HG03045 (cell line): ENCODE measurements around the gene ZNF439.
"Not testable (repeated sequence)": the region's sequence is repeated elsewhere in the genome, so short reads cannot be mapped to it uniquely, and the experiment has no call there.

ENCODE experiments used
- ATAC-seq: cut with Tn5 transposase; IDR thresholded peaks from one replicate; pipeline ENCODE4 v1.9.1; 2021; ENCODE audit warnings: mild to moderate bottlenecking, moderate library complexity; ENCODE audit not compliant: unreplicated experiment

ZNF439 gene

DNA sequence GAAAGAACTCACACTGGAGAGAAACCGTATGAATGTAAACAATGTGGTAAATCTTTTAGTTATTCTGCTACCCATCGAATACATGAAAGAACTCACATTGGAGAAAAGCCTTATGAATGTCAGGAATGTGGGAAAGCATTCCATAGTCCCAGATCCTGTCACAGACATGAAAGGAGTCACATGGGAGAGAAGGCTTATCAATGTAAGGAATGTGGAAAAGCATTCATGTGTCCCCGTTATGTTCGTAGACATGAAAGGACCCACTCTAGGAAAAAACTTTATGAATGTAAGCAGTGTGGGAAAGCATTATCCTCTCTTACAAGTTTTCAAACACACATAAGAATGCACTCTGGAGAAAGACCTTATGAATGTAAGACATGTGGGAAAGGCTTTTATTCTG, 19.2 kb downstream of the ZNF439 start:
- ATAC-seq = not testable (repeated sequence)

DNA sequence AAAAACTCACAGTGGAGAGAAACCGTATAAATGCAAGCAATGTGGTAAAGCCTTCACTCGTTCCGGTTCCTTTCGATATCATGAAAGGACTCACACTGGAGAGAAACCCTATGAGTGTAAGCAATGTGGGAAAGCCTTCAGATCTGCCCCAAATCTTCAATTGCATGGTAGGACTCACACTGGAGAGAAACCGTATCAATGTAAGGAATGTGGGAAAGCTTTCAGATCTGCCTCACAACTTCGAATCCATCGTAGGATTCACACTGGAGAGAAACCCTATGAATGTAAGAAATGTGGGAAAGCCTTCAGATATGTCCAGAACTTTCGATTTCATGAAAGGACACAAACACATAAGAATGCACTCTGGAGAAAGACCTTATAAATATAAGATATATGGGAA, 19.7 kb downstream of the ZNF439 start:
- no peak for ATAC-seq

DNA sequence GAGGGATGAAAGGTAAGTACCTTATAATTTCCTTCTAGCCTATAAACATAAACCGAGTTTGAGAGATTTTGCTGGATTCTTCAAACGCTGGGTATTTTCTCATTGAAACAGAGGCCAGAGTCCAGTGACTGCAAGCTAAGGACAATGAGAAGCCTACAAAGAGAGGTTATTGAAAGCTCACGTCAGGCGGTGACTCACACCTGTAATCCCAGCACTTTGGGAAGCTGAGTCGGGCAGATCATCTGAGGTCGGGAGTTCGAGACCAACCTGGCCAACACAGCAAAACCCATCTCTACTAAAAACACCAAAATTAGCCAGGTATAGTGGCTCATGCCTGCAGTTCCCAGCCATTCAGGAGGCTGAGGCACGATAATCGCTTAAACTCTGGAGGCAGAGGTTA, 24.1 kb downstream of the ZNF439 start:
- no peak for ATAC-seq

DNA sequence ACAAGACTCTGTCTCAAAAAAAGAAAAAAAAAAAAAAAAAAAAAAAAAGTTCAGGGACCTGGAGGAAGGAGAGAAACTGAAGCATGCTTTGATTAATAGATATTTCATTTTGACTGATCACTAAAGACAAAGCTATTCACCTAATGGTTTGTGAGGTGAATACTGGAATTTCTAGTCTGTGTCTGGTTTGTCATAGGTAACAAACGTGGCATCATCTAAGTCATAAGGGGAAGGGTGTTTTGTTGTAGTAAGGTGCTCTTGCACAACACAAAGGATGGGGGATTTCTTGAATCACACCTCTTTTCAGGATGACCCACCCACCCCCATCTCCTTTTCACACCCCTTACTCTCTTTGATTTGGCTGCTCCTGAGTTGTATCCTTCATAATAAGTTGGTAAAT, 25.2 kb downstream of the ZNF439 start:
- no peak for ATAC-seq

DNA sequence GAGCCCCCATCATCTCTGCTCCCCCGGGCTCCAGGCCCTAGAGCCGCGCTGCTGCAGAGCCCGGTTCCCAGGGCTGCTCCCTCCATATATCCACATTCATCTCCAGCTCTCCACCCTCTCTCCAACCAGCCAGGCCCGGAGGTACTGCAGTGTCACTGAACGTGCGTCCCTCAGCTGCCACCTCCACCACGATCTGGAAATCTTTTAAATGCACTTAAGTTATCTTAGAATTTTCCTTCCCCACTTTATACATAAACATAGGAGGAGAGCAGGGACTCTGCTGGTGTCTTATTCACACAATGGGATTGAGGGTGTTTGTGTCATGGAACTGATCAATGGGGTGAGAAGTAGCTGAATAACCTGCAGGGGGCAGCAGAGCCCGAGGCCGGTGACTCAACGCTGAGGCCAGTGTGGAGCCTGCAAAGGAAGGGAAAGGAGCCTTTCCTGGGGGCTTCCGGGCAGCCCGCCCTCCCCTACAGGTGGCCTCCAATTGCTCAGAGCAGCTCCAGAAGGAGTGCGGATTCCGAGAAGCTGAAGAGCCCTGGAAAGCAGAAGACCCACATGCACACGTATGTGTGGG, 31.3 kb downstream of the ZNF439 start:
- ATAC-seq = not testable (repeated sequence)

DNA sequence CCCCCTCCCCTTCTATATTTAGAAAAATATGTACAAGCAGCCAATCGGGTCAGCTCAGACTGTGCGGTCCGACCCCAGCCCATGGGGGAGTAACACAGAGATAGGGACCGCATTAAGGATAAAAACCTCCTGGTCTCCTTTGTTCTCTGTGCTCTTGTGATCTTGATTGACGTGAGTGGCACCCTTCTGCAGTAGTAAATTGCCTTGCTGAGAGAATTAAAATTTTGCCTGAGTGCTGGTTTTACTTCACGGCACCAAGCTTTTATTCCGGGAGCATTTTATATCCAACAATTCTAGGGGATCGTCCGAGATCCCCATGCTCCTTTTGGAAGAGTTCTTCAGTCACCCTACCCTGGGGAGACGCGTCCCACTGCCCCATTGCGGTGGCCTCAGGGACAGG, 32.1 kb downstream of the ZNF439 start:
- ATAC-seq = no peak

DNA sequence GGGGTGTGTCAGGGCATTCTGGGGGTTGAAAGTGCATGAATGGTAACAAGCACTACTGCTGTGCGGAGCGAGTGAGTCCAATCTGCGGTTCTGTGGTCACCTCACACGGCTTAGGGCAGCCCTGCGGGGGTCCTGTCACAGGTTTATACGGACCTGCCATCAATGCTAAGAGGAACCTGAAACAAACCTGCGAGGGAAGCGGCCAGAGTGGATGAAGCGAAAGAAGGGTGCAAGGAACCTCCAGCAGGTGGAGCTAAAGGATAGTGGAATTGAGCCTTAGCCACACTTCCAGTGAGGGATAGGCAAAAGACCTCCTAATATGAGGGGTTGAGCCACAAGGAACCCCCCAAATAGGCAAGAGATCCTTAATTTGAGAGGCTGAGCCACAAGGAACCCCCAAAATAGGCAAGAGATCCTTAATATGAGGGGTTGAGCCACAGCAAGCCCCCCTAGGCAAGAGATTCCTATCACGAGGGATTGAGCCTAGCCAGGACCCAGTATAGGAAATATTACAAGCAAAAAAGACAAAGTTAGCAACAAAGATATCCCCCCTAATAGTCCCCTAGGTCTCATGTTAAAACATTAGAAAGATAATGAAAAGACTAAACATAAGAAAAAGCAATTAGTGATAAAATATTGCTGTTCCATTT, 32.8 kb downstream of the ZNF439 start:
- ATAC-seq = no peak

DNA sequence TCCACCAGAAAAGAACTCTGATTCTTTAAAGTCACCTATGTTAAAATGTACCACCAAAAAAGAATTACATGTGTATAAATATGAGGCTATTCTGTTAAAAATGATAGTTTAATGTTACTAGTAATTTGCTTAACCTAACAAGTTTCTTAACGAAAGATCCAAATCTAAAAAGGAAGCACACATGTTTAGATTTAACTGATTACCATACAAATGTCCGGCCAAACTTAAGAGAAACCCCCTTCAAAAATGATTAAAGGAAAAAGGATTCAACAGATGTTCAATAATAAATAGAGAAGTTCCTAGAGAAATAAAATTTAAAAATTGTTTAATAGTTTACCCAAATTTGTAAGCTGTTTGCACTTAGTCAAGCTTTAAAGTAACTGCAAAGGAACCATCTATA, 34.1 kb downstream of the ZNF439 start:
- no peak for ATAC-seq

DNA sequence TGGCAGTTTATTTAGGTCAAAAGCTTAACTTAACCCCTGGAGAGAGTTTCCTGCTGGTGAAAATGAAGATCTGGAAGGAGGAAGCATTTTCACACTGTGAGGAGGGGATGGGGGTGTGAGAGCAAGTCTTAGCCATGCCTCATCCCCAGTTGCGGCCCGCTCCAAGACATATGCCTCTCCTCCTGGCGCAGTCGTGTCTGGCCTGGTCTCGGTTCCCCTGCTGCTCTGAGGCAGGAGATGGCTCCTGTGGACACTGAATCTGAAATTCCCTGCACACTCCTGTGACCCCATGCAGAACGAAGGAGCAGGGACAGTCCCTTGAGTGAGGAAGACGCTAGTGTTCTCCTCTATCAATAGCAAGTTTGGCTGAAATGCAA, 38.7 kb downstream of the ZNF439 start:
- ATAC-seq = no peak

DNA sequence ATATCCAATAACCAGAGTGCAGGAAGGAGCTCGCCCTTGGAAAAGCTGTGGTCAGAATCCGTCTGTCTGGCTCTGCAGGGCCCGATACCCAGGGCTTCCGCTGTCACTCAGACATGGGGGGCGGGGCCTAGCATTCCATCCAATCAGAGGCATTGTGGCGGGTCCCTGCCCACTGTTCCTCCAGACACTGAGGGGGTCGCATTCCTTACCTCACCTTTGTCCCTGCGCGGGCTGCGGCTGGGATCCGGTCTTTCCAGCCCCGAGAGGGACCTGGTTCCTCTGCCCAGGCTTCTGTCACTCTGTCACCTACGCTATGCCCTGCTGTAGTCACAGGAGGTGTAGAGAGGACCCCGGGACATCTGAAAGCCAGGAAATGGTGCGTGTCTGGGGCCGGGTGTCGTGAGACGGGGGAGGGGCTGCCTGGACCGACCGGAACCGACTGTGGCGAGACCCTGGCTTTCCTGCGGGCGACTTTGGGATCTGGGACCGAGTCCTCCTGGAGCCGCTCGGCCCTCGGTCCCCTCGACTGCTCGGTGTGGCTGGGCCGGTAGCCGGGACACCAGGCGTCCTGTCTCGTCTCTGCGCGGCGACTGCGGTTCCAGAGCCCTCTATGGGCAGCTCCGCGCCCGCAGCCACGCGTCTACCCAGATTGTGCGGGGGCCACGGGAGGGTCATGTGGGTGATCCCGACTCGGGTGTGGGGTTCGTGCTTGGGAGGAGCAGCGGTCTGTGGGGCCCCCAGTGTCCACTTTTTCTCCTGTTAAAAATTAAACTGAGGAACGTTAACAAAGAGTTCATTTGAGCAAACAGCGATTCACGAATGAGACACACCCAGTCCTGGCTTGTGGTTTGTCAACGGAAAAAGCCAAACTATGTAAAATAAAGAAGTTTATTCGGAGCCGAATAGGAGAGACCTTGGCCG, 39.3 kb downstream of the ZNF439 start, which contains the start of gene ZNF69:
ZNF69 (plus strand) TSS at position 172 of the 921 bp plus-strand sequence; CDS start at position 314, 142 bp downstream.
- peak; percentile 62 for ATAC-seq

DNA sequence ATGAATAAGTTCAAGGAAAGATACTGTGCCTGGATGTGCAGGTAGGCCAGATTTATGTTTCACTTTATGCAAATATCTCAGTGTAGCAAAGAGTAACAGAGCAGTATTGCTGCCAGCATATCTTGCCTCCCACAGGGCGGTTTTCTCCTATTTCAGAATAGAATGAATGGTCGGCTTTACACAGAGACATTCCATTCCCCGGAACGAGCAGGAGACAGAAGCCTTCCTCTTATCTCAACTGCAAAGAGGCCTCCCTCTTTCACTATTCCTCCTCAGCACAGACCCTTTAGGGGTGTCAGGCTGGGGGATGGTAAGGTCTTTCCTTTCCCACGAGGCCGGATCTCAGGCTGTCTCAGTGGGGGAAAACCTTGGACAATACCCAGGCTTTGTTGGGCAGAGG, 41.4 kb downstream of the ZNF439 start:
- ATAC-seq = not testable (repeated sequence)

DNA sequence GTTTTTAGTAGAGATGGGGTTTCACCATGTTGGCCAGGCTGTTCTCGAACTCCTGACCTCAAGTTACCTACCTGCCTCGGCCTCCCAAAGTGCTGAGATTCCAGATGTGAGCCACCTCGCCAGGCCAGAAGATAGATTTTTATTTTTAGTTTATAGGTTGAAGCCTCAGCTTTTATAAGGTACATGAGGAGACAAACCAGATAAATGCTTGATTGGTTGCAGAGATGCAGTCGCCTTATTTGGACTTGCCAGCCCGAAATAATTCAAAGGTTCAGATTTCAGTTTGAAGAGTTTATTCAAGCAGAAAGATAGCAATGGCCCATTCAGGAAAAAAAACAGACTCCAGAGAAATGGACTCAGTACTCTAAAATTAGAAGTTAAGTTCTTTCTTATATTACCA, 42.1 kb downstream of the ZNF439 start:
- ATAC-seq = no peak

DNA sequence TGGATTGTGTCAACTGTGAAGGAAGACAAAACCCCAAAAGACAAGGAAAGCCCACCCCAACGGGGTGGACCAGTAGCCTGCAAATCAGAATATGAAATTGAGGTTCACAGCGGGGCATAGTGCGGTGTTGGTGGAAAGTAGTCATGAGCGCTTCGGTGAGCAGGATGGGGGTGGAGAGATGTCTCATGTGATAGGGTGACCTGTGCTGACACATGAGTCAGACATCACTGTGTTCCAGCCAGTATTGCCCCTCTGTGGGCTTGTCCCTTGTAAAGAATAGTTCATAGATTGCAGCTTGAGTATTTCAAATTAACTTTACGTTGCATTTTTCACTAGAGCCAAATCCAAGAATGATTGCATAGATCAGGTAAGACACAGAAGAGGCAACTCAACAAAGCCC, 46.3 kb downstream of the ZNF439 start:
- no peak for ATAC-seq

DNA sequence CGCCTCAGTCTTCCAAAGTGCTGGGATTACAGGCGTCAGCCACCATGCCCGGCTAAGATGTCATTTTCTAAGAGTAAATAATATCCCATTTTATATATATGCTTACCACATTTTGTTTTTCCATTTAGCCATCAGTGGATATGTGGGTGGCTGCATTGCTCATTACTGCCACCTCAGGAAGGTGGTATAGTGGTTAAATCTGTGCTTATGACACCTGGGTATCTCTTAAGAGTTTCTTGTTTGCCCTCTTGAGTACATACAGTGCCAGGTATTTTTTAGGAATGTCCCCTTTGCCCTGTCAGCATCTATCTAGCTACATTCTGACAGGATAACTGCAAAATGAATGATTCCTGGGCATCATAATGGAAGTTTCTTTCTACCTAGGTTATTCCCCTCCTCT, 53.7 kb downstream of the ZNF439 start:
- no peak for ATAC-seq

DNA sequence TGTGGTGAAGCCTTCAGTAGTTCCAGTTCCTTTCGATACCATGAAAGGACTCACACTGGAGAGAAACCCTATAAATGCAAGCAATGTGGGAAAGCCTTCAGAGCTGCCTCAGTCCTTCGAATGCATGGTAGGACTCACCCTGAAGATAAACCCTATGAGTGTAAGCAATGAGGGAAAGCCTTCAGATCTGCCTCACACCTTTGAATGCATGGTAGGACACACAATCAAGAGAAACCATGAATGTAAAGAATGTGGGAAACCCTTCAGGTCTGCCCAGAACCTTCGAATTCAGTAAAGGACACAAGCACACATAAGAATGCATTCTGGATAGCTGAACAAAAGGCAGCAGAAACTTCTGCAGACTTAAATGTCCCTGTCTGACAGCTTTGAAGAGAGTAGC, 57.4 kb downstream of the ZNF439 start:
- no peak for ATAC-seq

DNA sequence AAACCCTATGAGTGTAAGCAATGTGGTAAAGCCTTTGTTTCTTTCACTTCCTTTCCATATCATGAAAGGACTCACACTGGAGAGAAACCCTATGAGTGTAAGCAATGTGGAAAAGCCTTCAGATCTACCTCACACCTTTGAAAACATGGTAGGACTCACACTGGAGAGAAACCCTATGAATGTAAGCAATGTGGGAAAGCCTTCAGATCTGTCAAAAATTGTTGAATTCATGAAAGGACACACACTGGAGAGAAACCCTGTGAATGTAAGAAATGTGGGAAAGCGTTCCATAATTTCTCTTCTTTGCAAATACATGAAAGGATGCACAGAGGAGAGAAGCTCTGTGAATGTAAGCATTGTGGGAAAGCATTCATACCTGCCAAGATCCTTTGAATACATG, 63.4 kb downstream of the ZNF439 start:
- not testable (repeated sequence) for ATAC-seq

DNA sequence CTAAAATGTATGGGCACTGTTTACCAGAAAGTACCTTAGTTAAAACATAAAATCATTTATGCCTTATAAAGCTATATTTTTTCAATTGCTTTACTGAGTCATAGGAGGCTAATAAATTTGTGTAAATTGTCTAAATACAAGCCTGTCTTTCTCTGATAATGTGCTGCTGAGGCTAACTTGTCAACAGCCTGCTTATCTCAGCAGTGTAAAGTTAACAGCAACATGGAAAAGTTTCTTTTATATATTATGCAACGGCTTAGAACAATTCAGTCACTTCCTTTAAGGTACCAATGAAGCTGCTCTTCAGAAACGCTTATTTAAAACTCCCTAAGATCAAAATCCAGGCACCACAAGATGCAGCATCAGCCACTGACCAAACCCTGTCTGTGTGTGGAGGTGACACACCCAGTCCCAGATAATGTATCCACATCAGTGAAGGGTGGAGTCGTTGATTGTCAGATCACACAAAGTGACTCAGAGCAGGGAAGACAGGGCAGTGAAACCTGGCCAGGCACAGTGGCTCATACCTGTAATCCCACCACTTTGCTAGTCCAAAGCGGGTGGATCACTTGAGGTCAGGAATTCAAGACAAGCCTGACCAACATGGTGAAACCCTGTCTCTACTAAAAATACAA, 66.0 kb downstream of the ZNF439 start:
- not testable (repeated sequence) for ATAC-seq
